Measurements from ENCODE around the gene MAK.

Gene MAK

GRCh38 chr6:10801224-10801848 is 37.0 kb downstream of the MAK start:
- peak; percentile 93 to 99 (median 98) for TF ChIP-seq CTCF (IDR thresholded peaks at IDR 0.05; ENCODE audit: unreplicated experiment in 3 of 3)
- no peaks in the 10 kb centered on the region for H3K27me3 Mint-ChIP-seq (ENCODE audit: low read depth)

GRCh38 chr6:10800810-10801209 is 37.5 kb downstream of the MAK start:
- Mint-ChIP-seq H3K36me3 (ENCODE audit: low read depth) (no peaks in the 10 kb centered on the region), H3K9me3 (no peaks in the 10 kb centered on the region), H3K27me3 (ENCODE audit: low read depth) (no peaks in the 10 kb centered on the region), H3K27ac (no peak overlapping the region), H3K4me1 (no peaks in the 10 kb centered on the region), H3K4me3 (no peak overlapping the region)
- no peak for TF ChIP-seq CTCF (IDR thresholded peaks at IDR 0.05; ENCODE audit: unreplicated experiment in 3 of 3)

More at GRCh38 chr6:10801224-10801848, 37.0 kb downstream of the MAK start:
- Mint-ChIP-seq H3K4me1 (no peaks in the 10 kb centered on the region), H3K27ac (no peak overlapping the region), H3K36me3 (ENCODE audit: low read depth) (no peaks in the 10 kb centered on the region), H3K4me3 (no peak overlapping the region), H3K9me3 (no peaks in the 10 kb centered on the region)

GRCh38 chr6:10794239-10794638 is 44.1 kb downstream of the MAK start:
- no peak overlapping the region for H3K27ac Mint-ChIP-seq
- H3K9me3 Mint-ChIP-seq: no peaks in the 10 kb centered on the region
- H3K4me1 Mint-ChIP-seq: no peaks in the 10 kb centered on the region
- H3K27me3 Mint-ChIP-seq (ENCODE audit: low read depth): no peaks in the 10 kb centered on the region
- no peak overlapping the region for H3K4me3 Mint-ChIP-seq
- no peak for TF ChIP-seq CTCF (IDR thresholded peaks at IDR 0.05; ENCODE audit: unreplicated experiment in 3 of 3)
- H3K36me3 Mint-ChIP-seq (ENCODE audit: low read depth): peaks cover 22% of the 10 kb centered on the region

- Mint-ChIP-seq H3K27ac (no peak overlapping the region), H3K4me3 (no peak overlapping the region)
Observed at GRCh38 chr6:10793695-10794094, 44.6 kb downstream of the MAK start.

GRCh38 chr6:10793035-10793434 is 45.3 kb downstream of the MAK start:
- H3K4me3 Mint-ChIP-seq: no peak overlapping the region
- no peaks in the 10 kb centered on the region for H3K27me3 Mint-ChIP-seq (ENCODE audit: low read depth)
- H3K27ac Mint-ChIP-seq: no peak overlapping the region
- H3K4me1 Mint-ChIP-seq: no peaks in the 10 kb centered on the region
- TF ChIP-seq CTCF (IDR thresholded peaks at IDR 0.05; ENCODE audit: unreplicated experiment in 3 of 3): no peak
- peaks cover 28% of the 10 kb centered on the region for H3K36me3 Mint-ChIP-seq (ENCODE audit: low read depth)
- H3K9me3 Mint-ChIP-seq: no peaks in the 10 kb centered on the region

More at GRCh38 chr6:10793695-10794094, 44.6 kb downstream of the MAK start:
- TF ChIP-seq CTCF (IDR thresholded peaks at IDR 0.05; ENCODE audit: unreplicated experiment in 3 of 3): no peak
- no peaks in the 10 kb centered on the region for H3K9me3 Mint-ChIP-seq
- no peaks in the 10 kb centered on the region for H3K27me3 Mint-ChIP-seq (ENCODE audit: low read depth)
- H3K4me1 Mint-ChIP-seq: no peaks in the 10 kb centered on the region
- peaks cover 27% of the 10 kb centered on the region for H3K36me3 Mint-ChIP-seq (ENCODE audit: low read depth)

GRCh38 chr6:10792101-10792500 is 46.2 kb downstream of the MAK start:
- H3K4me1 Mint-ChIP-seq: no peaks in the 10 kb centered on the region
- H3K9me3 Mint-ChIP-seq: no peaks in the 10 kb centered on the region
- H3K36me3 Mint-ChIP-seq (ENCODE audit: low read depth): peaks cover 30% of the 10 kb centered on the region
- no peak overlapping the region for H3K27ac Mint-ChIP-seq
- TF ChIP-seq CTCF (IDR thresholded peaks at IDR 0.05; ENCODE audit: unreplicated experiment in 3 of 3): no peak
- H3K4me3 Mint-ChIP-seq: no peak overlapping the region
- H3K27me3 Mint-ChIP-seq (ENCODE audit: low read depth): no peaks in the 10 kb centered on the region

Measured in nephron (organoid).